ENCODE measurements around the gene NPHP4.

The NPHP4 gene

DNA sequence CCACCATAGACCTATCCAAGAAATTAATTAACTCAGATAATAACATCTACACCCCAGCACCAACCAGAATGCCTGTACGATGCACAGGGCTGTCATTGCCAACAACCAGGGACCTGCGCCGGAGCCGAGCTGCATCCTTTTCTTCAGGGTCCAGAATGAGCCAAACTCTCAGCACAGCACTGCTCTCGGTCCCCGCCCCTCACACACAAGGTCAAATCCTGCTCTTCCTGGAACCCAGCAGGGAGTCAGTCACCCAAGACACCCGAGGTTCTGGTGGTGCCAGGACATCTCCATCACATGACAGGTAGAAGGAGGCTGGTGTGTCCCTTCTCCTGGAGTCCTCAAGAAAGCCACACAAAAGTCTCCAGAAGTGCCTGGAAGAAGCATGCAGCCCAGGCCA is 31.9 kb downstream of the NPHP4 start:
- TF ChIP-seq, protein P1, sequence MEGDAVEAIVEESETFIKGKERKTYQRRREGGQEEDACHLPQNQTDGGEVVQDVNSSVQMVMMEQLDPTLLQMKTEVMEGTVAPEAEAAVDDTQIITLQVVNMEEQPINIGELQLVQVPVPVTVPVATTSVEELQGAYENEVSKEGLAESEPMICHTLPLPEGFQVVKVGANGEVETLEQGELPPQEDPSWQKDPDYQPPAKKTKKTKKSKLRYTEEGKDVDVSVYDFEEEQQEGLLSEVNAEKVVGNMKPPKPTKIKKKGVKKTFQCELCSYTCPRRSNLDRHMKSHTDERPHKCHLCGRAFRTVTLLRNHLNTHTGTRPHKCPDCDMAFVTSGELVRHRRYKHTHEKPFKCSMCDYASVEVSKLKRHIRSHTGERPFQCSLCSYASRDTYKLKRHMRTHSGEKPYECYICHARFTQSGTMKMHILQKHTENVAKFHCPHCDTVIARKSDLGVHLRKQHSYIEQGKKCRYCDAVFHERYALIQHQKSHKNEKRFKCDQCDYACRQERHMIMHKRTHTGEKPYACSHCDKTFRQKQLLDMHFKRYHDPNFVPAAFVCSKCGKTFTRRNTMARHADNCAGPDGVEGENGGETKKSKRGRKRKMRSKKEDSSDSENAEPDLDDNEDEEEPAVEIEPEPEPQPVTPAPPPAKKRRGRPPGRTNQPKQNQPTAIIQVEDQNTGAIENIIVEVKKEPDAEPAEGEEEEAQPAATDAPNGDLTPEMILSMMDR (IDR thresholded peaks at IDR 0.05; ENCODE audit: low read depth, low read length, missing control alignments): no peak
- Histone ChIP-seq H3K27me3 (replicated peaks) (no peaks in the 10 kb centered on the region), H3K4me3 (ENCODE audit: low read depth, low read length) (no peak overlapping the region), H3K36me3 (replicated peaks) (no peaks in the 10 kb centered on the region), H3K27ac (no peak overlapping the region)
- no peak for DNase-seq
- in situ Hi-C loops (cut with HindIII; ENCODE audit: low pct_ligation_motif_present, low sequenced_read_pairs): no loop called here

DNA sequence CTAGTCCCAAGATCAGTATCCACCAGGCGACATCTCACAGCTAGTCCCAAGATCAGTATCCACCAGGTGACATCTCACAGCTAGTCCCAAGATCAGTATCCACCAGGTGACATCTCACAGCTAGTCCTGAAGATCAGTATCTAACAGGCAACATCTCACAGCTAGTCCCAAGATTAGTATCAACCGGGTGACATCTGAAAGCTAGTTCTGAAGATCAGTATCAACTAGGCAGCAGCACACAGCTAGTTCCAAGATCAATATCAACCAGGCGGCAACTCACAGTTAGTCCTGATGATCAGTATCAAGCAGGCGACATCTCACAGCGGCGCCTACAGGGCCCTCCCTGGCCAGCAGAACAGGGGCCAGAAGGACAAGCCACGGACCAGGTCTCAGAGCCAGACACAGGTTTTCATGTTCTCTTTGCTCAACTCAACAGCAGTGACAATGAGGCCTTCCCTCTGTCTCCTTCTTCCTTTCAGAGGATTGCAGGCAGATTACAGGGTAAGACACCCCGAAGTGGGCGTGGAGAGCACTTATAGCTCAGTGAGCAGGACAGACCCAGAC is 32.5 kb downstream of the NPHP4 start:
- H3K36me3 ChIP-seq (replicated peaks): no peaks in the 10 kb centered on the region
- H3K27me3 ChIP-seq (replicated peaks): no peaks in the 10 kb centered on the region
- in situ Hi-C loops (cut with HindIII; ENCODE audit: low pct_ligation_motif_present, low sequenced_read_pairs): no loop called here

DNA sequence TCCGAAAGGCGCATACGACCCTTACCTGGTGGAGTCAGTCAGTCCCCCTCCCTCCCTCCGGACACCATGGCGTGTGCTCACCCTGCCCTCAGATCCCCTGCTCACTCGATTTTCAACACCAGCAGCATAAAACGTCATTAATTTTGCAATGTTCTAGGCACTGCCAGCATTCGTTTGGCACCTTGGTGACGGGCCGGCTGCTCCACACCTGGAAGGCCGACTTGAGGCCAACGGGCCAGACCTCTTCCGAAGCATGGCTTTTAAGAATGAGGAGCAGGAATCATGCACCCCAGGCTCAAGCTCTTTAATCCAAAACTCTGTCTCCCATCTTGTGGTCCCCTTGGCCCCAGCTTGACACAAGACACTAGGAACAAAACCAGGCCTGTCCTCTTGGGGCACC is 33.1 kb downstream of the NPHP4 start:
- no peak overlapping the region for H3K4me3 ChIP-seq (ENCODE audit: low read depth, low read length)
- no peaks in the 10 kb centered on the region for H3K27me3 ChIP-seq (replicated peaks)
- H3K27ac ChIP-seq: no peak overlapping the region
- TF ChIP-seq, protein P1 (IDR thresholded peaks at IDR 0.05; ENCODE audit: low read depth, low read length, missing control alignments): no peak
- no peak for DNase-seq
- H3K36me3 ChIP-seq (replicated peaks): no peaks in the 10 kb centered on the region
- in situ Hi-C loops (cut with HindIII; ENCODE audit: low pct_ligation_motif_present, low sequenced_read_pairs): no loop called here

More for the DNA sequence above, 32.5 kb downstream of the NPHP4 start:
- no peak for DNase-seq
- H3K27ac ChIP-seq: no peak overlapping the region
- TF ChIP-seq, protein P1 (IDR thresholded peaks at IDR 0.05; ENCODE audit: low read depth, low read length, missing control alignments): no peak
- H3K4me3 ChIP-seq (ENCODE audit: low read depth, low read length): no peak overlapping the region

DNA sequence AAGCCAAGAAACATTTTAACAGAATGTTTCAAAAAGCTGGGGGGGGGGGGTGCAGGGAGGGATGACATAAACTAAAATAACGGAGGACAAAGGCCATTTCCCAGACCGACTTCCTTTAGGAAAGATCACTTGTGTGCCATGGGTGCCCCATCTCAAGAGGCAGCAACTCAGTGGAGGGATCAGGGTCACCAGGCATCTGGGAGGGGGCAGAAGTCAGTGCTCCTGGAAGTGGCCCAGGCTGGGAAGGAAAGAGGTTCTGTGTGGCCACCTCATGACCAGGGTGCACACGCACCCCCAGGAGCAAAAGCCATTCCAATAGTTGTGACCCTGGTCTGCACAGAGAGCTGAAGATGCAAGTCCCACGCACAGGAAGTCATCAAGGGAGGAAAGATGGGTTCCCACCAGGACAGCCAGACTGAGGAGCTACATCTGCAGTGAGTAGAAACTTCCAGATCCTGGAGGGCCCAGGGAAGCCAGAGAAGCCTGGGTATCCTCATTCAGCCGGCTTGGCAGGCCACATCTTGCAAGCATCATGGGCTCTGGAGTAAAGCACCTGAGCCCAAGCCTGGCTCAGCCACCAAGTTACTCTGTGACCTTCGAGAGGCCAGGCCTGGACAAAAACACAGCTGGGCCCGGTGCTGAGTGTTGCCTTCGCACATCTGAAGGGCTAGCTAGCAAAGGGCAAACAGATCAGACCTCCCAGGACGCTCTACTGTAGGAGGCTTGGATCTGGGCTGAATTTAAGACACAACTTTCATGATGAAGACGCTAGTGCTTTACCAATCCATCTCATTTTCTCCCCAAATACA is 36.0 kb downstream of the NPHP4 start:
- DNase-seq: no peak
- H3K36me3 ChIP-seq (replicated peaks): no peaks in the 10 kb centered on the region
- in situ Hi-C loops (cut with HindIII; ENCODE audit: low pct_ligation_motif_present, low sequenced_read_pairs): no loop called here
- TF ChIP-seq, protein P1 (IDR thresholded peaks at IDR 0.05; ENCODE audit: low read depth, low read length, missing control alignments): no peak
- H3K4me3 ChIP-seq (ENCODE audit: low read depth, low read length): no peak overlapping the region
- H3K27ac ChIP-seq: no peak overlapping the region
- H3K27me3 ChIP-seq (replicated peaks): no peaks in the 10 kb centered on the region

DNA sequence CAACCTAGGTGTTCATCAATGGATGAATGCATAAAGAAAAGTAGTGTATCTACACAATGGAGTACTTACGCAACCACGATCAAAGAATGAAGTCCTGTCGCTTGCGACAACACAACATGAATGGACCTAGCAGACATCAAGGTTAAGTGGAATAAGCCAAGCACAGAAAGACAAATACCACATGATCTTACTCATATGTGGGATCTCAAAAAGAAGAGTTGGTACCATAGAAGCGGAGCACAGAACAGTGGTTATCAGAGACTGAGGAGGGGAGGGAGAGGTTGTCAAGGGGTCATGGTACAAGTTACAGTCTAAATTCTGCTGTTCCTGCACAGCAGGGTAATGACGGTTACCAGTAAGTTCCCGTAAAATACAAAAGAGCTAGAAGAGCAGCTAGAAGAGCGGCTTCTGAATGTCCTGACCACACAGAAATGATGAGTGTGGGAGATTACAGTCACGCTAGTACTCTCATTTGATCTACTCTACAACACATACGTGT is 36.7 kb downstream of the NPHP4 start:
- Histone ChIP-seq H3K27me3 (replicated peaks) (no peaks in the 10 kb centered on the region), H3K36me3 (replicated peaks) (no peaks in the 10 kb centered on the region), H3K4me3 (ENCODE audit: low read depth, low read length) (no peak overlapping the region), H3K27ac (no peak overlapping the region)
- in situ Hi-C loops (cut with HindIII; ENCODE audit: low pct_ligation_motif_present, low sequenced_read_pairs): no loop called here
- TF ChIP-seq, protein P1 (IDR thresholded peaks at IDR 0.05; ENCODE audit: low read depth, low read length, missing control alignments): no peak
- no peak for DNase-seq

All from brain microvascular endothelial cell (primary cell).